ENCODE results near the gene ACOXL. TPM values are rescaled to one million over a fixed set of nuclear protein-coding genes. Genes with fewer than 3 reads are reported as not detected.

Gene ACOXL
- total RNA-seq, 1 donor from 2014 or later: 0.23 TPM

DNA sequence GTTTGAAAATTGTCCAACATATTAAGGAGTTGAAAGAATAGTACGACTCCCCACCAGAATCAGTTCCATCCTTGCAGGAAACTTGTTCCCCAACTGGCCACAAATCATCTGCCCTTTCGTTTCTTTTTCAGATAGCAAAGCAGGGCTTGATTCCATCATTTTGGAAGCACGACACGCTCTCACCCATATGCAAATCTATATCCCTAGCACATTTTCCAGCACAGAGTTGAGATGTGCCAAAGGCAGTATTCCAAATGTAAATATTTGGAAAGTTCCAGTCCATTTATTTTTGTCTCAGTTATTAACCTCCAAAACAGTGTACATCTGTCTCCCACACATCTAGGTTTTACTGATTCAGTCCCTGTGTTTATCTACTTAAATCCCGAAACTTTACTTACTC lies 259.5 kb downstream of the ACOXL start:
- H3K4me1 ChIP-seq (ENCODE audit: insufficient read depth, low read length): no peaks in the 10 kb centered on the region
- H4K20me1 ChIP-seq (ENCODE audit: insufficient read depth, low read length): no peaks in the 10 kb centered on the region
- H3K4me3 ChIP-seq (ENCODE audit: insufficient read depth, low read depth, low read length): no peak overlapping the region
- no peaks in the 10 kb centered on the region for H3K36me3 ChIP-seq (ENCODE audit: insufficient read depth, low read length)
- Mint-ChIP-seq H3K27ac (ENCODE audit: unreplicated experiment) (no peak overlapping the region), H3K36me3 (ENCODE audit: low read depth, unreplicated experiment) (no peaks in the 10 kb centered on the region), H3K9me3 (ENCODE audit: unreplicated experiment) (peaks cover 2% of the 10 kb centered on the region), H3K27me3 (ENCODE audit: low read depth, unreplicated experiment) (peaks cover 2% of the 10 kb centered on the region), H3K4me3 (ENCODE audit: unreplicated experiment) (no peak overlapping the region), H3K4me1 (ENCODE audit: low read depth, unreplicated experiment) (peaks cover 4% of the 10 kb centered on the region)
- H3K9ac ChIP-seq (ENCODE audit: low read length): no peak overlapping the region
- no peak overlapping the region for H2AFZ ChIP-seq (ENCODE audit: low read depth, low read length)
- H3K27ac ChIP-seq (ENCODE audit: low read depth, low read length): no peak overlapping the region
- FAIRE-seq: no peak
- TF ChIP-seq, protein P1, sequence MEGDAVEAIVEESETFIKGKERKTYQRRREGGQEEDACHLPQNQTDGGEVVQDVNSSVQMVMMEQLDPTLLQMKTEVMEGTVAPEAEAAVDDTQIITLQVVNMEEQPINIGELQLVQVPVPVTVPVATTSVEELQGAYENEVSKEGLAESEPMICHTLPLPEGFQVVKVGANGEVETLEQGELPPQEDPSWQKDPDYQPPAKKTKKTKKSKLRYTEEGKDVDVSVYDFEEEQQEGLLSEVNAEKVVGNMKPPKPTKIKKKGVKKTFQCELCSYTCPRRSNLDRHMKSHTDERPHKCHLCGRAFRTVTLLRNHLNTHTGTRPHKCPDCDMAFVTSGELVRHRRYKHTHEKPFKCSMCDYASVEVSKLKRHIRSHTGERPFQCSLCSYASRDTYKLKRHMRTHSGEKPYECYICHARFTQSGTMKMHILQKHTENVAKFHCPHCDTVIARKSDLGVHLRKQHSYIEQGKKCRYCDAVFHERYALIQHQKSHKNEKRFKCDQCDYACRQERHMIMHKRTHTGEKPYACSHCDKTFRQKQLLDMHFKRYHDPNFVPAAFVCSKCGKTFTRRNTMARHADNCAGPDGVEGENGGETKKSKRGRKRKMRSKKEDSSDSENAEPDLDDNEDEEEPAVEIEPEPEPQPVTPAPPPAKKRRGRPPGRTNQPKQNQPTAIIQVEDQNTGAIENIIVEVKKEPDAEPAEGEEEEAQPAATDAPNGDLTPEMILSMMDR (IDR thresholded peaks at IDR 0.05; ENCODE audit: insufficient read depth, low read depth, low read length): no peak
- TF ChIP-seq EZH2 (IDR thresholded peaks at IDR 0.05; ENCODE audit: insufficient read depth, low read length): no peak
- no peaks in the 10 kb centered on the region for H3K79me2 ChIP-seq (ENCODE audit: insufficient read depth, low read length)
- H3K27me3 ChIP-seq (ENCODE audit: insufficient read depth, low read length): peaks cover 15% of the 10 kb centered on the region
- H3K9me3 ChIP-seq (ENCODE audit: insufficient read depth, low read depth, low read length): no peaks in the 10 kb centered on the region
- no peak overlapping the region for H3K4me2 ChIP-seq (ENCODE audit: low read length)
- DNase-seq (ENCODE audit: low read depth): no peak

DNA sequence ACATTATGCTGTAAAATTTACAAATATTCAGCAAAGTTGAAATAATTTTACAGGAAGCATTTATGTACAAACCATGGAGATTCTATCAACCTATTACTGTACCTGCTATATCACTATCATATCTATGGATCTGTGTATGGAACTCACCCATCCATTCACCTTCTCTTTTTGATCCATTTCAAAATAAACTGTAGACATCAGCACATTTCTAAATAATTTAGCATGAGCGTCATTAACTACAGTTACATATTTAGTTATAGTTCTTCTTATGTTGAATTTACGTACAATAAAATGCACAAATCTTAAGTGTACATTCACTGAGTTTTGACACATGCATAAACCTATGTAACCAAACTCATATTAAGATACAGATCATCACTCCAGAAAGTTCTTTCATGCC lies 260.5 kb downstream of the ACOXL start:
- no peak overlapping the region for H3K4me2 ChIP-seq (ENCODE audit: low read length)
- no peak overlapping the region for H3K4me3 ChIP-seq (ENCODE audit: insufficient read depth, low read depth, low read length)
- H2AFZ ChIP-seq (ENCODE audit: low read depth, low read length): no peak overlapping the region
- H3K27me3 ChIP-seq (ENCODE audit: insufficient read depth, low read length): peaks cover 14% of the 10 kb centered on the region
- Mint-ChIP-seq H3K4me3 (ENCODE audit: unreplicated experiment) (no peak overlapping the region), H3K36me3 (ENCODE audit: low read depth, unreplicated experiment) (no peaks in the 10 kb centered on the region), H3K4me1 (ENCODE audit: low read depth, unreplicated experiment) (peaks cover 4% of the 10 kb centered on the region), H3K27me3 (ENCODE audit: low read depth, unreplicated experiment) (no peaks in the 10 kb centered on the region), H3K27ac (ENCODE audit: unreplicated experiment) (no peak overlapping the region), H3K9me3 (ENCODE audit: unreplicated experiment) (peaks cover 2% of the 10 kb centered on the region)
- no peak for TF ChIP-seq EZH2 (IDR thresholded peaks at IDR 0.05; ENCODE audit: insufficient read depth, low read length)
- TF ChIP-seq, protein P1 (IDR thresholded peaks at IDR 0.05; ENCODE audit: insufficient read depth, low read depth, low read length): no peak
- FAIRE-seq (no peak), DNase-seq (ENCODE audit: low read depth) (no peak)
- no peak overlapping the region for H3K27ac ChIP-seq (ENCODE audit: low read depth, low read length)
- H3K9me3 ChIP-seq (ENCODE audit: insufficient read depth, low read depth, low read length): no peaks in the 10 kb centered on the region
- H3K4me1 ChIP-seq (ENCODE audit: insufficient read depth, low read length): no peaks in the 10 kb centered on the region
- H4K20me1 ChIP-seq (ENCODE audit: insufficient read depth, low read length): no peaks in the 10 kb centered on the region
- H3K79me2 ChIP-seq (ENCODE audit: insufficient read depth, low read length): no peaks in the 10 kb centered on the region
- no peak overlapping the region for H3K9ac ChIP-seq (ENCODE audit: low read length)
- H3K36me3 ChIP-seq (ENCODE audit: insufficient read depth, low read length): no peaks in the 10 kb centered on the region

DNA sequence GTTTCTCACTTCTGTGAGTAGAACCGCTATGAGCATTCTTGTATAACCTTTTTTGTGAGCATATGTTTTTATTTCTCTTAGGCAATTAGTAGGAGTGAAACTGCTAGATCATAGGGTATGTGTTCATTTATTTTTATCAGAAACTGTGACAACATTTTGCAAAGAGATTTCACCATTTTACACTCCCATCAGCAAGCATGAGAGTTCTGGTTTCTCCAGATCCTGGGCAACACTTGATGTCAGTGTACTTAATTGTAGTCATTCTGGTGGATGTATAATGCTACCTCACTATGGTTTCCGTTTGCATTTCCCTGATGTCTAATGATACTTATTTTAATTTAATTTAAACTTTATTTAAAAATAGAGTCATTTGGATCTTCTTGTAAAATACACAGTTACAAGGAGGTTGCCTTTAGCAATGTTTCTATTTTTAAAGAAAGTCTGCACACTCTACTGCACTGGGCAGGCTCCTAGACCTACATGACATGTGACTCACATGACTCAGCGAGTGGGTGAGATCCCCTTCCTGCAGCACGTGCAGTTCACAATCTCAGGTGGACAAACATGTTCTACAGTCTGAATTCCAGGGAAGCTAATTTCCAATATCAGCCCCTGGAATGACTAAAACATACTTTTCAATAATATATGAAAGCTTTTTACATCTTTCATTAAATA lies 261.3 kb downstream of the ACOXL start:
- no peaks in the 10 kb centered on the region for H3K79me2 ChIP-seq (ENCODE audit: insufficient read depth, low read length)
- H3K4me3 Mint-ChIP-seq (ENCODE audit: unreplicated experiment): no peak overlapping the region
- H3K4me1 ChIP-seq (ENCODE audit: insufficient read depth, low read length): no peaks in the 10 kb centered on the region
- H3K27me3 ChIP-seq (ENCODE audit: insufficient read depth, low read length): peaks cover 19% of the 10 kb centered on the region
- no peak overlapping the region for H3K4me2 ChIP-seq (ENCODE audit: low read length)
- DNase-seq (ENCODE audit: low read depth) (no peak), FAIRE-seq (no peak)
- H2AFZ ChIP-seq (ENCODE audit: low read depth, low read length): no peak overlapping the region
- H3K4me1 Mint-ChIP-seq (ENCODE audit: low read depth, unreplicated experiment): peaks cover 4% of the 10 kb centered on the region
- no peak overlapping the region for H3K4me3 ChIP-seq (ENCODE audit: insufficient read depth, low read depth, low read length)
- H3K36me3 ChIP-seq (ENCODE audit: insufficient read depth, low read length): no peaks in the 10 kb centered on the region
- TF ChIP-seq, protein P1 (IDR thresholded peaks at IDR 0.05; ENCODE audit: insufficient read depth, low read depth, low read length): no peak
- TF ChIP-seq EZH2 (IDR thresholded peaks at IDR 0.05; ENCODE audit: insufficient read depth, low read length): no peak
- peaks cover 3% of the 10 kb centered on the region for H3K27me3 Mint-ChIP-seq (ENCODE audit: low read depth, unreplicated experiment)
- peaks cover 2% of the 10 kb centered on the region for H3K9me3 Mint-ChIP-seq (ENCODE audit: unreplicated experiment)
- H3K27ac Mint-ChIP-seq (ENCODE audit: unreplicated experiment): no peak overlapping the region
- H3K27ac ChIP-seq (ENCODE audit: low read depth, low read length): no peak overlapping the region
- H3K9ac ChIP-seq (ENCODE audit: low read length): no peak overlapping the region
- no peaks in the 10 kb centered on the region for H3K36me3 Mint-ChIP-seq (ENCODE audit: low read depth, unreplicated experiment)
- no peaks in the 10 kb centered on the region for H3K9me3 ChIP-seq (ENCODE audit: insufficient read depth, low read depth, low read length)
- H4K20me1 ChIP-seq (ENCODE audit: insufficient read depth, low read length): no peaks in the 10 kb centered on the region

Data from astrocyte (in vitro differentiated cells and primary cell).